ENCODE results near the gene FERMT1.

DNA sequence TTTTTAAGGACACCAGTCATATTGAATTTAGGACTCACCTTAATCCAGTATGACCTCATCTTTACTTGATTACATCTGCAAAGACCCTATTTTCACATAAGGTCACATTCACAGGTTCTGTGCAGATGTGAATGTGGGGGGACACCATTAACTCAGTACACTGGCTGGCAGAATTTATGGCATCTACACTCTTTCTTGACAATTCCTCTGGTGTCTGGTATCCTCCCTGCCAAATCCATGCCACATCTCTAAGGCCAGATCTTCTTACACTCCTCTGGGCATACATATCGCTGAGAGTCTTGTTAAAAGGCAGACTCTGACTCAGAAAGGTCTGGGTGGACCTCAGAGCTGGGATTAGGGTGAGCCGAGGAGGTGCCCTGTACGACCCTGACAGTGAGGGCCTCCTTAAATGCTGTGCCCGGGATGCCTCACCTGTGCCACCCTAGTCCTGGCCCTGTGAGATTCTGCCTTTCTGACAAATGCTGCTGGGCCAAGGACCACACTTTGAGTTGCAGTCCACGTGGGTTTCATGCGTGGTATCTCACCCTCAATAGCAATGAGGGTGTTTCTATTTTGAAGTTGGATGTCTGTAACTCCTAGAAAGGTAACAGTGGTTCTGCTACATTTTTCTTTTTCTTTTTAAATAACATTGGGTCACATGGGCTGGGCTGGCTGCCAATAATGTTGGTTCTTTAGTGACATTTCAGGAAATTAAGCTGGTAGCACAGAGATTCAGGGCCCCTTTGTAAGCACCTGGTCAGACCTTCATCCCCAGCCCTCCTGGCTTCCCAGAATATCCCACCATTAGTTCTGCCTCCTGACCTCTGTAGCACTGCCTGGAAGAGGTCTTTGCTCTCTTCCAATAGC is 51.8 kb downstream of the FERMT1 start:
- TF ChIP-seq EZH2 (IDR thresholded peaks at IDR 0.05; ENCODE audit: borderline replicate concordance, low read depth, low read length, poor library complexity, severe bottlenecking) (no peak), CTCF (conservative IDR thresholded peaks at IDR 0.05; ENCODE audit: low read depth, low read length) (no peak)

All from A673 (cell line).